ENCODE measurements around the gene LINGO1.

LINGO1 gene

GRCh38 chr15:77632534-77633133, at the start of gene LINGO1:
LINGO1 (minus strand) TSS chr15:77632912; CDS start chr15:77632315, 597 bp downstream.
- no peak for DNase-seq

- no peak for DNase-seq
Observed at GRCh38 chr15:77681362-77681761, 48.6 kb upstream of the LINGO1 start.

GRCh38 chr15:77676569-77677375, 44.1 kb upstream of the LINGO1 start:
- DNase-seq = no peak

GRCh38 chr15:77675806-77676415, 43.2 kb upstream of the LINGO1 start:
- DNase-seq = no peak

- DNase-seq = no peak
Observed at GRCh38 chr15:77674327-77674726, 41.6 kb upstream of the LINGO1 start.

- no peak for DNase-seq
Observed at GRCh38 chr15:77673866-77674265, 41.2 kb upstream of the LINGO1 start.

- DNase-seq = no peak
Observed at GRCh38 chr15:77672135-77672534, 39.4 kb upstream of the LINGO1 start.

GRCh38 chr15:77671362-77672056, 38.8 kb upstream of the LINGO1 start:
- DNase-seq = no peak

- no peak for DNase-seq
Observed at GRCh38 chr15:77670558-77671361, 38.0 kb upstream of the LINGO1 start.

- no peak for DNase-seq
Observed at GRCh38 chr15:77669896-77670295, 37.2 kb upstream of the LINGO1 start.

GRCh38 chr15:77667338-77668234, 34.9 kb upstream of the LINGO1 start:
- no peak for DNase-seq

GRCh38 chr15:77666296-77666660, 33.6 kb upstream of the LINGO1 start:
- no peak for DNase-seq

- no peak for DNase-seq
Observed at GRCh38 chr15:77665530-77666295, 33.0 kb upstream of the LINGO1 start.

GRCh38 chr15:77664428-77664827, 31.7 kb upstream of the LINGO1 start:
- no peak for DNase-seq

- DNase-seq = no peak
Observed at GRCh38 chr15:77663256-77663655, 30.5 kb upstream of the LINGO1 start.

GRCh38 chr15:77659350-77660321, 26.9 kb upstream of the LINGO1 start:
- no peak for DNase-seq

- DNase-seq = no peak
Observed at GRCh38 chr15:77658304-77658703, 25.6 kb upstream of the LINGO1 start.

- DNase-seq = no peak
Observed at GRCh38 chr15:77657634-77658238, 25.0 kb upstream of the LINGO1 start.

GRCh38 chr15:77656294-77656693, 23.6 kb upstream of the LINGO1 start:
- no peak for DNase-seq
